Chondrocyte (in vitro differentiated cells): ENCODE data around the gene SLC27A6. TPM values are rescaled to one million over a fixed set of nuclear protein-coding genes. Genes with fewer than 3 reads are reported as not detected.
"Not testable (repeated sequence)": the region's sequence is repeated elsewhere in the genome, so short reads cannot be mapped to it uniquely, and the experiment has no call there.

Experiments used
- DNase-seq: peaks from one replicate; pipeline ENCODE4 v3.0.0; 2021; ENCODE audit warnings: mixed read lengths, low spot score
- H3K27ac Mint-ChIP-seq: one replicate; pipeline ENCODE4 v1.8.0; 2021; ENCODE audit warnings: mild to moderate bottlenecking, moderate library complexity, mixed read lengths; ENCODE audit not compliant: unreplicated experiment
- H3K27me3 Mint-ChIP-seq: 2 replicates; pipeline ENCODE4 v1.8.0; 2021; ENCODE audit warnings: low read depth, mixed read lengths
- H3K36me3 Mint-ChIP-seq: 2 replicates; pipeline ENCODE4 v1.8.0; 2021; ENCODE audit warnings: low read depth, mixed read lengths
- H3K4me1 Mint-ChIP-seq: 2 replicates; pipeline ENCODE4 v1.8.0; 2021; ENCODE audit warnings: low read depth, mild to moderate bottlenecking, mixed read lengths
- H3K4me3 Mint-ChIP-seq: one replicate; pipeline ENCODE4 v1.8.0; 2021; ENCODE audit warnings: mild to moderate bottlenecking, moderate library complexity, mixed read lengths; ENCODE audit not compliant: unreplicated experiment
- H3K9me3 Mint-ChIP-seq: 2 replicates; pipeline ENCODE4 v1.8.0; 2021; ENCODE audit warnings: low read depth, mixed read lengths
- total RNA-seq: library from RNA; stranded (reverse); gene quantifications from 3 replicates; pipeline ENCODE4 v1.2.1, GENCODE V29; 2021
- TF ChIP-seq, protein P1 (sequence below): fragments of 200-600 bp; sonication (generic); IDR thresholded peaks from 2 replicates; pipeline ENCODE4 v1.5.0; 2021; ENCODE audit warnings: antibody characterized with exemption, mild to moderate bottlenecking, moderate library complexity

SLC27A6 gene
- total RNA-seq, 1 donor from 2014 or later = 0.27 TPM

DNA sequence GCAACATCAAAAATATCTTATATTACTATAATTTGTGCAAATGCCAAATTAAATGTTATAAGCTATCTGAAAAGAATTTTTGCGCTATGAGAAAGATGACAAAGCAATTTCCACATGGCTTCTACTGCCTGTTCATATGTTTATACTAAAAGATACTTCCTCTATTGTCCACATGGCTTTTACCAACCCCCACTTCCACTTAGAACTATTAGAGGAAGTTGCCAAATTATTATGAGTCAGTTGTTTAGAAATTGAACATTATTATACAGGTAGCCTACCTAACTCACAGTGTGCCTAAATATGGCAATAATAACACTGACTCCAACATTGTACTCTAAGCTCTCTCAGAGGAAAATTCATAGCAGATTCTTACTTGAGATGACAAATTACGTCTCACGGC is 37.6 kb upstream of the SLC27A6 start:
- no peak overlapping the region for H3K4me3 Mint-ChIP-seq
- H3K36me3 Mint-ChIP-seq = no peaks in the 10 kb centered on the region
- H3K9me3 Mint-ChIP-seq = peaks cover 6% of the 10 kb centered on the region
- DNase-seq = no peak
- H3K27ac Mint-ChIP-seq = no peak overlapping the region
- peaks cover 6% of the 10 kb centered on the region for H3K27me3 Mint-ChIP-seq
- H3K4me1 Mint-ChIP-seq = no peaks in the 10 kb centered on the region
- TF ChIP-seq, protein P1, sequence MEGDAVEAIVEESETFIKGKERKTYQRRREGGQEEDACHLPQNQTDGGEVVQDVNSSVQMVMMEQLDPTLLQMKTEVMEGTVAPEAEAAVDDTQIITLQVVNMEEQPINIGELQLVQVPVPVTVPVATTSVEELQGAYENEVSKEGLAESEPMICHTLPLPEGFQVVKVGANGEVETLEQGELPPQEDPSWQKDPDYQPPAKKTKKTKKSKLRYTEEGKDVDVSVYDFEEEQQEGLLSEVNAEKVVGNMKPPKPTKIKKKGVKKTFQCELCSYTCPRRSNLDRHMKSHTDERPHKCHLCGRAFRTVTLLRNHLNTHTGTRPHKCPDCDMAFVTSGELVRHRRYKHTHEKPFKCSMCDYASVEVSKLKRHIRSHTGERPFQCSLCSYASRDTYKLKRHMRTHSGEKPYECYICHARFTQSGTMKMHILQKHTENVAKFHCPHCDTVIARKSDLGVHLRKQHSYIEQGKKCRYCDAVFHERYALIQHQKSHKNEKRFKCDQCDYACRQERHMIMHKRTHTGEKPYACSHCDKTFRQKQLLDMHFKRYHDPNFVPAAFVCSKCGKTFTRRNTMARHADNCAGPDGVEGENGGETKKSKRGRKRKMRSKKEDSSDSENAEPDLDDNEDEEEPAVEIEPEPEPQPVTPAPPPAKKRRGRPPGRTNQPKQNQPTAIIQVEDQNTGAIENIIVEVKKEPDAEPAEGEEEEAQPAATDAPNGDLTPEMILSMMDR = no peak

DNA sequence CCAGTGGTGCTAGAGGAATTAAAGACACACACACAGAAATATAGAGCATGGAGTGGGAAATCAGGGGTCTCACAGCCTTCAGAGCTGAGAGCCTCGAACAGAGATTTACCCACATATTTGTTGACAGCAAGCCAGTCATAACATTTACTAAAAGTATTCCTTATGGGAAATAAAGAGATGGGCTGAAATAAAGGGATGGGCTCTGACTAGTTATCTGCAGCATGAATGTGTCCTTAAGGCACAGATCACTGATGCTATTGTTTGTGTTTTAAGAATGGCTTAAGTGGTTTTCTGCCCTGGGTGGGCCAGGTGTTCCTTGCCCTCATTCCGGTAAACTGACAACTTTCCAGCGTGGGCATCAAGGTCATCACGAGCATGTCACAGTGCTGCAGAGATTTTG is 33.1 kb upstream of the SLC27A6 start:
- not testable (repeated sequence) for H3K27me3 Mint-ChIP-seq, H3K4me3 Mint-ChIP-seq, H3K9me3 Mint-ChIP-seq, H3K36me3 Mint-ChIP-seq, DNase-seq, H3K27ac Mint-ChIP-seq, H3K4me1 Mint-ChIP-seq

DNA sequence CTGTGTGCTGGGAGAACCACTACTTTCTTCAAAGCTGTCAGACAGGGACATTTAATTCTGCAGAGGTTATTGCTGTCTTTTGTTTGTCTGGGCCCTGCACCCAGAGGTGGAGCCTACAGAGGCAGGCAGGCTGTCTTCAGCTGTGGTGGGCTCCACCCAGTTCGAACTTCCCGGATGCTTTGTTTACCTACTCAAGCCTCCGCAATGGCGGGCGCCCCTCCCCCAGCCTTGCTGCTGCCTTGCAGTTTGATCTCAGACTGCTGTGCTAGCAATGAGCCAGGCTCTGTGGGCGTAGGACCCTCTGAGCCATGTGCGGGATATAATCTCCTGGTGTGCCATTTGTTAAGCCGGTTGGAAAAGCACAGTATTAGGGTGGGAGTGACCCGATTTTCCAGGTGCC is 22.2 kb upstream of the SLC27A6 start:
- not testable (repeated sequence) for H3K36me3 Mint-ChIP-seq, H3K4me3 Mint-ChIP-seq, H3K27me3 Mint-ChIP-seq, H3K4me1 Mint-ChIP-seq, H3K27ac Mint-ChIP-seq
- peaks cover 19% of the 10 kb centered on the region for H3K9me3 Mint-ChIP-seq
- DNase-seq = peak; percentile 69

DNA sequence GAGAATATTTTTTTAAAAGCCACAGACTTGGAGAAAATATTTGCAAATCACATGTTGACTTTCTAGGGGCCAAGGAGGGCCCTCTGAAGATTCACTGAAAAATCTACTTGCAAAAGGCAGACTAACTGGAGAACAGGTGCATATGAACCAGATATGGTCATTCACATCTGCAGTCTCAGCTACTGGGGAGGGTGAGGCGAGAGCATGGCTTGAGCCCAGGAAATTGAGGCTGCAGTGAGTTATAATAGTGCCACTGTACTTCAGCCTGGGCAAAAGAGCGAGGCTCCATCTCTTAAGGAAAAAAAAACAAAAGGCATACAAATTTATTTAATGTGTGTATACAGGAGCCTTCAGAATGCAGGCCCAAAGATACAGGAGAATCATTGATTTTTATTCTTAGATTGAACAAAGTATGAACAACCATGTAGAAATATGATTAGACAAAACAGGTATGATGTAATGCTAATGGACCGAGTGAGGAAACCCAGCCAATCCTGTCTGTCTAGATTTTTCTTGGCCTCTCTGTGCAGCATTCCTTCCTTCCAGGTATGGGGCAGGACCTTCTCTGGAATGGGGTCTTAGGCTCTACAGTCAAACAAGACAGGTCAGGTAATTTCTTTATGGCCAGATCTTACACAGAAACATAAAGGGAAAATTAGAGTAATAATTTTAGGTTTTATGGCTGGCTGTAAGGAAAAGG is 15.3 kb upstream of the SLC27A6 start:
- Mint-ChIP-seq H3K27me3 (peaks cover under 1% of the 10 kb centered on the region), H3K27ac (no peak overlapping the region), H3K4me1 (no peaks in the 10 kb centered on the region), H3K9me3 (peaks cover 3% of the 10 kb centered on the region), H3K4me3 (no peak overlapping the region), H3K36me3 (no peaks in the 10 kb centered on the region)
- TF ChIP-seq, protein P1 = no peak
- DNase-seq = no peak

DNA sequence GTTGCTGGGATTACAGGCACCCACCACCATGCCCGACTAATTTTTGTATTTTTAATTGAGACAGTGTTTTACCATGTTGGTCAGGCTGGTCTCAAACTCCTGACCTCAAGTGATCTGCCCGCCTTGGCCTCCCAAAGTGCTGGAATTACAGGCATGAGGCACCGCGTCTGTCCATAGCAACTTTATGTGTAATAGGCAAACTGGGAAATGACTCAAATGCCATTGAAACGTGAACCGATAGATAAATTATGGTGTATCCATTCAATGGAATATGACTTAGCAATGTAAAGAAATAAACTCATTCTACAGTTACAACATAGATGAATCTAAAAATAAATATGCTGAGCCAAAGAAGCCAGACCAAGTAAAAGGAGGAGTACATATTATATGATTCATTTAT is 14.0 kb upstream of the SLC27A6 start:
- not testable (repeated sequence) for H3K4me3 Mint-ChIP-seq, H3K27me3 Mint-ChIP-seq, H3K9me3 Mint-ChIP-seq, H3K36me3 Mint-ChIP-seq, H3K4me1 Mint-ChIP-seq, DNase-seq, H3K27ac Mint-ChIP-seq

DNA sequence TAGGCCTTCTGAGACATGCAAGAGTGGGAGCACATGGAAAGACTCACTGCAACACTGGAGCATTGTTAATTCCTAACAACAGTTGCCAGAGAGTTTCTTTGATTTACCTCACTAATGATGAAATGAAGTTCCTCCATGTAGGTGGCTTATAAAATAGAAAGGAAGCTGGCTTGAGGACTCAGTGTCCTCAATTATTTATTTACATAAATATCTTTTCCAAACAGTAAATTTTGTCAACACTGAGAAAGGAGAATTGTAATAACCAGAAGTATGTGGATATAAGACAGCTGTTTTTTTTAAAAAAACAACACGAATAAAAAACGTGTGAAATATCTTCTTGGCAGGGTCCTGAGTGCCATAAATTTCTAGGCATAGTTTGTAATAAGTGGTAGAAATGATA is 9.1 kb upstream of the SLC27A6 start:
- Mint-ChIP-seq H3K36me3 (no peaks in the 10 kb centered on the region), H3K4me1 (no peaks in the 10 kb centered on the region), H3K9me3 (peaks cover 23% of the 10 kb centered on the region), H3K27me3 (peaks cover 13% of the 10 kb centered on the region), H3K27ac (no peak overlapping the region), H3K4me3 (no peak overlapping the region)
- no peak for DNase-seq
- TF ChIP-seq, protein P1 = no peak

DNA sequence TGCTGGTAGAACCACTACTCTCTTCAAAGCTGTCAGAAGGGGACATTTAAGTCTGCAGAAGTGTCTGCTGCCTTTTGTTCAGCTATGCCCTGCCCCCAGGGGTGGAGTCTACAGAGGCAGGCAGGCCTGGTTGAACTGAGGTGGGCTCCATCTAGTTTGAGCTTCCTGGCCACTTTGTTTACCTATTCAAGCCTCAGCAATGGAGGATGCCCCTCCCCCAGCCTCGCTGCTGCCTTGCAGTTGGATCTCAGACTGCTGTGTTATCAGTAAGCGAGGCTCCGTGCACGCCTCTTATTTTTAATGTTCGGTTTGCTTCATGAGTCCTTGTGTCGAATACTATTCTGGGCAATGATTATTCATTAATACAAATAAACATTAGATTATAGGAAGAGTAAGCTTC is 3.1 kb upstream of the SLC27A6 start:
- H3K4me3 Mint-ChIP-seq = no peak overlapping the region
- peaks cover 29% of the 10 kb centered on the region for H3K9me3 Mint-ChIP-seq
- peaks cover 48% of the 10 kb centered on the region for H3K27me3 Mint-ChIP-seq
- TF ChIP-seq, protein P1 = no peak
- no peaks in the 10 kb centered on the region for H3K36me3 Mint-ChIP-seq
- H3K27ac Mint-ChIP-seq = no peak overlapping the region
- DNase-seq = no peak
- H3K4me1 Mint-ChIP-seq = peaks cover 6% of the 10 kb centered on the region
